ENCODE measurements around the gene ACAP3. TPM values are rescaled to one million over a fixed set of nuclear protein-coding genes. Genes with fewer than 3 reads are reported as not detected.

The ACAP3 gene
- total and polyA plus RNA-seq, 2 donors (not counting 3 experiments of a cell fraction or from before 2014, with no cell fraction given), result 27.8 to 39.0 TPM

DNA sequence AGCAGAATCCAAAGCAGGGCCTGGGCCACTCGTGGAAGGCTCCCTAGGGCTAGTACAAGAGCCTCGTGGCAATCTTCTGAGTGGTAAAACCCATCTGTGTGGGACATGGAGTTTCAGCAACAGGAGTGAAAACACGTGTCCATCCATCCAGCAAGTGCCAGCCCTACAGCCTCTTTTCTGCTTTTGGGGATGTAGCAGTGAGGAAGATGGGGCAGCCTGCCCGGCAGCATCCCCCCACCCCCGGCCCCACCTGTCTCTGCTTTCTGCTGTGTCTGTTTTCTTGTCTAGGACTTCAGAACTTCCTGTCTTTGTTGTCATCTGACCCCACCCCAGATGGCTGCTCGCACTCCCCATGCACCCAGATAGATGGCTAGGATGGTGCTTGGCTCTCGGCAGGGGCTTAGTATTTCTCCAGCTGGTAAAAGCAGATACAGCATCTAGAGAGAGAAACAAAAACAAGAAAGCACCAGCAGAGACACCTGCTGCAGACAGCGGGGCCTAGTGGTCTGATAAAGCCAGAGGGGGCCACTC lies 18.4 kb upstream of the ACAP3 start:
- TF ChIP-seq JUN (IDR thresholded peaks at IDR 0.05; ENCODE audit: borderline replicate concordance, insufficient read depth, insufficient read length, low read depth), result no peak
- TF ChIP-seq, protein P1, sequence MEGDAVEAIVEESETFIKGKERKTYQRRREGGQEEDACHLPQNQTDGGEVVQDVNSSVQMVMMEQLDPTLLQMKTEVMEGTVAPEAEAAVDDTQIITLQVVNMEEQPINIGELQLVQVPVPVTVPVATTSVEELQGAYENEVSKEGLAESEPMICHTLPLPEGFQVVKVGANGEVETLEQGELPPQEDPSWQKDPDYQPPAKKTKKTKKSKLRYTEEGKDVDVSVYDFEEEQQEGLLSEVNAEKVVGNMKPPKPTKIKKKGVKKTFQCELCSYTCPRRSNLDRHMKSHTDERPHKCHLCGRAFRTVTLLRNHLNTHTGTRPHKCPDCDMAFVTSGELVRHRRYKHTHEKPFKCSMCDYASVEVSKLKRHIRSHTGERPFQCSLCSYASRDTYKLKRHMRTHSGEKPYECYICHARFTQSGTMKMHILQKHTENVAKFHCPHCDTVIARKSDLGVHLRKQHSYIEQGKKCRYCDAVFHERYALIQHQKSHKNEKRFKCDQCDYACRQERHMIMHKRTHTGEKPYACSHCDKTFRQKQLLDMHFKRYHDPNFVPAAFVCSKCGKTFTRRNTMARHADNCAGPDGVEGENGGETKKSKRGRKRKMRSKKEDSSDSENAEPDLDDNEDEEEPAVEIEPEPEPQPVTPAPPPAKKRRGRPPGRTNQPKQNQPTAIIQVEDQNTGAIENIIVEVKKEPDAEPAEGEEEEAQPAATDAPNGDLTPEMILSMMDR (IDR thresholded peaks at IDR 0.05; ENCODE audit: extremely low read depth in 1 of 2, insufficient read depth in 1 of 2, low read depth in 1 of 2, low read length in 2 of 2), result no peak
- TF ChIP-seq EZH2 (IDR thresholded peaks at IDR 0.05; ENCODE audit: borderline replicate concordance, low read depth, low read length, severe bottlenecking), result no peak
- TF ChIP-seq, protein P2, sequence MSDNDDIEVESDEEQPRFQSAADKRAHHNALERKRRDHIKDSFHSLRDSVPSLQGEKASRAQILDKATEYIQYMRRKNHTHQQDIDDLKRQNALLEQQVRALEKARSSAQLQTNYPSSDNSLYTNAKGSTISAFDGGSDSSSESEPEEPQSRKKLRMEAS (IDR thresholded peaks at IDR 0.05; ENCODE audit: insufficient read depth, insufficient read length), result no peak
- TF ChIP-seq POLR2AphosphoS5 (IDR thresholded peaks at IDR 0.05; ENCODE audit: insufficient read depth, low read depth, low read length), result no peak
- no peak for TF ChIP-seq MYC (IDR thresholded peaks at IDR 0.05; ENCODE audit: low read depth, low read length)
- TF ChIP-seq FOS (IDR thresholded peaks at IDR 0.05; ENCODE audit: borderline replicate concordance, insufficient read depth, low read length), result no peak
- no peak for TF ChIP-seq POLR2A (IDR thresholded peaks at IDR 0.05; ENCODE audit: low read depth, low read length)
- no peak for TF ChIP-seq GATA2 (IDR thresholded peaks at IDR 0.05; ENCODE audit: insufficient read depth, insufficient read length, low read depth, low read length)
- ChIA-PET CTCF (no interaction called here), POLR2A (no interaction called here)
- no peak overlapping the region for H2AFZ ChIP-seq (ENCODE audit: low read depth, low read length)
- BruUV-seq (replicated peaks), result no TSS peak
- no peak for DNase-seq (ENCODE audit: low read depth, low spot score)
- H4K20me1 ChIP-seq (replicated peaks; ENCODE audit: control insufficient read depth, extremely low read depth, insufficient read depth, low read length), result no peaks in the 10 kb centered on the region
- FAIRE-seq, result no peak
- no peak overlapping the region for H3K27ac ChIP-seq (ENCODE audit: insufficient read depth, low read depth, low read length)
- no peak overlapping the region for H3K9ac ChIP-seq (replicated peaks; ENCODE audit: extremely low read depth, insufficient read depth, low read length)
- intact Hi-C loops (cut with micrococcal nuclease), result no loop called here
- no peaks in the 10 kb centered on the region for H3K9me1 ChIP-seq (replicated peaks; ENCODE audit: control insufficient read depth, extremely low read depth, insufficient read depth, low read length)
- peaks cover 0 to 18% of the 10 kb centered on the region in 2 experiments for H3K36me3 ChIP-seq (ENCODE audit: control insufficient read depth in 2 of 2, extremely low read depth in 1 of 2, insufficient read depth in 2 of 2, low read length in 2 of 2)
- H3K27me3 ChIP-seq (ENCODE audit: control insufficient read depth in 2 of 2, insufficient read depth in 2 of 2, low read length in 2 of 2), result no peaks in the 10 kb centered on the region
- H3K4me2 ChIP-seq (ENCODE audit: insufficient read depth, low read length), result no peak overlapping the region
- H3K4me3 ChIP-seq (replicated peaks in 1 of 3; ENCODE audit: insufficient read depth in 1 of 3, low read depth in 1 of 3, low read length in 3 of 3), result peak overlapping the region in 1 of 3 experiments; percentile 1
- dilution Hi-C loops (cut with MboI; ENCODE audit: extremely low pct_ligation_motif_present, low sequenced_read_pairs), result no loop called here
- H3K4me1 ChIP-seq (ENCODE audit: control insufficient read depth, extremely low read depth, insufficient read depth, low read length), result peaks cover 13% of the 10 kb centered on the region
- H3K9me3 ChIP-seq (replicated peaks; ENCODE audit: control insufficient read depth, insufficient read depth, low read length), result no peaks in the 10 kb centered on the region
- H3K79me2 ChIP-seq (ENCODE audit: control insufficient read depth, insufficient read depth, low read length), result peaks cover 38% of the 10 kb centered on the region

Measured in endothelial cell of umbilical vein (primary cell).